ENCODE measurements around the gene GADD45GIP1. TPM values are rescaled to one million over a fixed set of nuclear protein-coding genes. Genes with fewer than 3 reads are reported as not detected.
A peak's percentile ranks its signal among the peaks of the same experiment; 100 is the strongest.

GADD45GIP1 gene
- 33.7 TPM for total RNA-seq
- long read RNA-seq, transcript GADD45GIP1-201 (2 exons, 1,782 nt): major isoform, 61 of 90 reads
- long read RNA-seq, partial matches to known transcripts: 0 of 90 reads
- long read RNA-seq, other reads (novel, unspliced or antisense): 29 of 90 reads

GRCh38 chr19:12956446-12957388 is at the start of gene GADD45GIP1:
Gene GADD45GIP1 (minus strand): TSS chr19:12957223. CDS start chr19:12957212, 11 bp downstream.
- ATAC-seq: peak; percentile 95
- DNase-seq (ENCODE audit: missing footprints): peak; percentile 95
- intact Hi-C loops (cut with DNase I): no loop called here

- intact Hi-C loops (cut with DNase I): no loop called here
- DNase-seq (ENCODE audit: missing footprints): no peak
- no peak for ATAC-seq
Observed at GRCh38 chr19:13005861-13006370, 48.9 kb upstream of the GADD45GIP1 start.

GRCh38 chr19:13005253-13005652 is 48.2 kb upstream of the GADD45GIP1 start:
- intact Hi-C loops (cut with DNase I): no loop called here
- ATAC-seq: no peak
- peak; percentile 25 for DNase-seq (ENCODE audit: missing footprints)

- intact Hi-C loops (cut with DNase I): no loop called here
- DNase-seq (ENCODE audit: missing footprints) (peak; percentile 44), ATAC-seq (no peak)
Observed at GRCh38 chr19:13004273-13004672, 47.2 kb upstream of the GADD45GIP1 start.

- ATAC-seq (no peak), DNase-seq (ENCODE audit: missing footprints) (no peak)
- intact Hi-C loops (cut with DNase I): no loop called here
Observed at GRCh38 chr19:13003081-13003480, 46.1 kb upstream of the GADD45GIP1 start.

GRCh38 chr19:13002166-13002898 is 45.3 kb upstream of the GADD45GIP1 start:
- ATAC-seq (peak; percentile 78), DNase-seq (ENCODE audit: missing footprints) (peak; percentile 87)
- intact Hi-C loops (cut with DNase I): no loop called here

GRCh38 chr19:13001502-13002165 is 44.6 kb upstream of the GADD45GIP1 start:
- ATAC-seq (peak; percentile 38), DNase-seq (ENCODE audit: missing footprints) (no peak)
- intact Hi-C loops (cut with DNase I): no loop called here

GRCh38 chr19:13001166-13001501 is 44.1 kb upstream of the GADD45GIP1 start:
- intact Hi-C loops (cut with DNase I): no loop called here
- DNase-seq (ENCODE audit: missing footprints) (no peak), ATAC-seq (no peak)

GRCh38 chr19:12997967-12998940 is 41.2 kb upstream of the GADD45GIP1 start:
- ATAC-seq (no peak), DNase-seq (ENCODE audit: missing footprints) (no peak)
- intact Hi-C loops (cut with DNase I): loop anchor here (5.0 kb wide), 1 partner anchor 34 kb away; no protein-coding TSS in a partner anchor

GRCh38 chr19:12997179-12997966 is 40.4 kb upstream of the GADD45GIP1 start:
- DNase-seq (ENCODE audit: missing footprints) (no peak), ATAC-seq (no peak)
- intact Hi-C loops (cut with DNase I): loop anchor here (5.0 kb wide), 1 partner anchor 35 kb away; no protein-coding TSS in a partner anchor

- DNase-seq (ENCODE audit: missing footprints): no peak
- intact Hi-C loops (cut with DNase I): loop anchor here (5.0 kb wide), 1 partner anchor 36 kb away; no protein-coding TSS in a partner anchor
- ATAC-seq: peak; percentile 61
Observed at GRCh38 chr19:12996406-12997094, 39.5 kb upstream of the GADD45GIP1 start.

GRCh38 chr19:12995596-12996405 is 38.8 kb upstream of the GADD45GIP1 start:
- intact Hi-C loops (cut with DNase I): loop anchor here (1.0 to 5.0 kb wide), 2 partner anchors 36 to 66 kb away; no protein-coding TSS in a partner anchor
- no peak for DNase-seq (ENCODE audit: missing footprints)
- ATAC-seq: peak; percentile 30

- ATAC-seq (peak; percentile 46), DNase-seq (ENCODE audit: missing footprints) (peak; percentile 87)
- intact Hi-C loops (cut with DNase I): loop anchor here (1.0 to 5.0 kb wide), 2 partner anchors 37 to 66 kb away; no protein-coding TSS in a partner anchor
Observed at GRCh38 chr19:12994701-12995595, 37.9 kb upstream of the GADD45GIP1 start, which contains the start of gene NFIX. Gene NFIX (plus strand): TSS chr19:12995475. CDS start chr19:12995838, 363 bp downstream.

- DNase-seq (ENCODE audit: missing footprints) (no peak), ATAC-seq (no peak)
- intact Hi-C loops (cut with DNase I): no loop called here
Observed at GRCh38 chr19:12993562-12993961, 36.5 kb upstream of the GADD45GIP1 start.

Data from Right ventricle myocardium inferior (tissue), 1 donor.